ENCODE results near the gene RCSD1. TPM values are rescaled to one million over a fixed set of nuclear protein-coding genes. Genes with fewer than 3 reads are reported as not detected.
A peak's percentile ranks its signal among the peaks of the same experiment; 100 is the strongest.

The RCSD1 gene
- total RNA-seq, 1 donor, result 64.1 TPM

DNA sequence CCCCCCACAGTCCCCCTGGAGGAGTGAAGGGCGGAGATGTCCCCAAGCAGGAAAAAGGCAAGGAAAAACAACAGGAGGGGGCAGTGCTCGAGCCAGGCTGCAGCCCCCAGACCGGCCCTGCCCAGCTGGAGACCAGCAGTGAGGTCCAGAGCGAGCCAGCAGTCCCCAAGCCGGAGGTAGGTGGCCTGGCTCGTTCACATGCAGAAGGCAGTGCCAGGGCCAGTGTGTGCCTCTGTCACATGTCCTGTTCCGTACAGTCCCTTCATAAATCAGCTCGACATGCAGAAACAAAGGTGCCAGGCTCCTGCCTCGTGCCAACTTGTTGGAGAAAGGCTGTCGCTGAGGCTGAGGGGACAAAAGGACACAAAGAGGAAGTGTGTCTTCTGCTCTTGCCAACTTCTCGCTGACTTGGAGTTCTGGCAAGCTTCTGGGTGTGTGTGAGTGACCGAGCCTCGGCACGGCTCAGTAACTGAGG, 67.7 kb downstream of the RCSD1 start:
- Histone ChIP-seq H3K4me3 (ENCODE audit: low read length) (no peak overlapping the region), H3K9me3 (ENCODE audit: low read depth, low read length) (no peaks in the 10 kb centered on the region)

DNA sequence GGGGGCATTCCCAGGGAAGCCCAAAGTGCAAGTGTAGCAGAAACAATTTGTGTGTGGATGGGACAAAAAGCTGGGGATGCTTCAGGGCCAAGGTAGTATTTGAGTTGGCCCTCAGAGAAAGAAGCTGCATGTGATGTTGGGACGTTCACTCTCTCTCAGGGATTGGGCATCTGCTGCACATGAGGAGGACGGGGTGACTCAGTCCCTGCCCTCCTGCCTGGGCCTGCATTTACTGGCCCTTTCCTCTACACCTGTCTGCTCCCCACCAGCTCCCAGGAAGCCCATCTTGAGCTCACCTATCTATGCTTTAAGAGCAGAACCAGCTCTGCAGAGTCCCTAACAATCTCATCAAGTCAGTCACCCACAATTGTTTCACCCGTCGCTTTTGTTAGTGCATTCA, 68.3 kb downstream of the RCSD1 start:
- peaks cover 14% of the 10 kb centered on the region for H3K4me1 ChIP-seq (ENCODE audit: insufficient read depth, low read length)
- H3K9me3 ChIP-seq (ENCODE audit: low read depth, low read length), result no peaks in the 10 kb centered on the region
- H3K27me3 ChIP-seq (ENCODE audit: insufficient read depth, low read length), result no peaks in the 10 kb centered on the region
- no peak overlapping the region for H3K4me3 ChIP-seq (ENCODE audit: low read length)

More for the DNA sequence above, 67.7 kb downstream of the RCSD1 start:
- Histone ChIP-seq H3K27me3 (ENCODE audit: insufficient read depth, low read length) (no peaks in the 10 kb centered on the region), H3K4me1 (ENCODE audit: insufficient read depth, low read length) (peaks cover 14% of the 10 kb centered on the region)

DNA sequence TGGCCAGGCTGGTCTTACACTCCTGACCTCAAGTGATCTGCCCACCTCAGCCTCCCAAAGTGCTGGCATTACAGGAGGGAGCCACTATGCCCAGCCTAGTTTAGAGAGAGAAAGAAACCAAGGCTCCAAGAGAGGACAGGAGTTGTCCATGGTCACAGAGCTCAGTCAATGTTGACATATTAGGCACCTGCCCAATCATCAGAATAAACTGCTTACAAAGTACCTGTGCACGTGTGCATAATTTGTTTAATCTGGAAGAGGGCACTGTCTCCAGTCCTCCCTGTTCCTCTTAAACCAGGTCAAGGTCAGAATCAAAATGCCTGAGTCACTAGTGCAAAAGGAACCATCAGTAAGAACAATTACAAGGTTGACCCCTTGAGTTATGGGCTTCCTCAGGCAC, 71.5 kb downstream of the RCSD1 start:
- H3K4me1 ChIP-seq (ENCODE audit: insufficient read depth, low read length), result peaks cover 6% of the 10 kb centered on the region
- no peaks in the 10 kb centered on the region for H3K9me3 ChIP-seq (ENCODE audit: low read depth, low read length)

GRCh38 chr1:167703557-167703956, 73.5 kb downstream of the RCSD1 start:
- H3K4me3 ChIP-seq (ENCODE audit: low read length), result no peak overlapping the region
- H3K27me3 ChIP-seq (ENCODE audit: insufficient read depth, low read length), result no peaks in the 10 kb centered on the region
- H3K9me3 ChIP-seq (ENCODE audit: low read depth, low read length), result no peaks in the 10 kb centered on the region
- H3K4me1 ChIP-seq (ENCODE audit: insufficient read depth, low read length), result peaks cover 15% of the 10 kb centered on the region

More for the DNA sequence above, 71.5 kb downstream of the RCSD1 start:
- no peaks in the 10 kb centered on the region for H3K27me3 ChIP-seq (ENCODE audit: insufficient read depth, low read length)
- H3K4me3 ChIP-seq (ENCODE audit: low read length), result no peak overlapping the region

DNA sequence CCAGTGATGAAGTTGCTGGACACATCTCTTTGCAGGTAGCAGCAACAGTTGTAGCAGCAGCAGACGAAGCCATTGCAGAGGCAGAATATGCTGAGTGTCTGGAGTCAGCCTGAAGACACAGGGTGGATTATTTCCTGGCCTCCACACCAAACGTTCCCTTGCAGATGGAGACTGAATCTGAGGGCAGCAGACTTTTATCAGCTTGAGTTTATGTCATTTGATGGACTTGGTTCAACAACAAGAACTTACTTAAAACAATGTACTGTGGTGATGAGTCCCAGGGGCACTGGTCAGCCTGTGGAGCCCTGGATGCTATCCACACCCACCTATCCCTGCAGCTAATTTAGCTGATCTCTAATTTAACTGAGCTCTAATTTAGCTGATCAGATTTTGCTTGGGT, 74.7 kb downstream of the RCSD1 start:
- Histone ChIP-seq H3K4me1 (ENCODE audit: insufficient read depth, low read length) (peaks cover 24% of the 10 kb centered on the region), H3K4me3 (ENCODE audit: low read length) (no peak overlapping the region), H3K9me3 (ENCODE audit: low read depth, low read length) (no peaks in the 10 kb centered on the region), H3K27me3 (ENCODE audit: insufficient read depth, low read length) (no peaks in the 10 kb centered on the region)

DNA sequence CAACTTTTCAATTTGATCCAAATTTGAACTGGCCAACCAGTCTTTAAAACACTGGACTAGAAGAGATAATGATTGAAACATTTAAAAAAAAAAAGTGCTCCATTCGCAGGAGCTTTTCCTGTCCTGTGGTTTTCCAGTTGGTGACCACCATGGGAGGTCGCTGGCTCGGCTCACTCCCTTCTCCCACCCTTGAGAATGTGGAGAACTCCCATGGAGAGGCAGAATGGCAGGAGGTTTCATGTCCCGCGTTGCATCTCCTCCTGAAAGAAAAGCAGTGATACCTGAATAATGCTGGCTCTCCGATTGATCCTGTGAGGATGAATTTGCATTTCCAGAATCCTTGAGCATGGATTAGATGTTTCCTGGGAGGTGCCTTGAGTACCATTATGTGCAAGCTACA, 75.2 kb downstream of the RCSD1 start:
- no peak overlapping the region for H3K4me3 ChIP-seq (ENCODE audit: low read length)
- no peaks in the 10 kb centered on the region for H3K27me3 ChIP-seq (ENCODE audit: insufficient read depth, low read length)
- H3K4me1 ChIP-seq (ENCODE audit: insufficient read depth, low read length), result peaks cover 24% of the 10 kb centered on the region
- no peaks in the 10 kb centered on the region for H3K9me3 ChIP-seq (ENCODE audit: low read depth, low read length)

- Histone ChIP-seq H3K4me3 (ENCODE audit: low read length) (no peak overlapping the region), H3K9me3 (ENCODE audit: low read depth, low read length) (no peaks in the 10 kb centered on the region), H3K27me3 (ENCODE audit: insufficient read depth, low read length) (no peaks in the 10 kb centered on the region), H3K4me1 (ENCODE audit: insufficient read depth, low read length) (peaks cover 24% of the 10 kb centered on the region)
These were observed 76.3 kb downstream of the RCSD1 start for GRCh38 chr1:167706363-167706762.

GRCh38 chr1:167706931-167707877, 77.2 kb downstream of the RCSD1 start:
- Histone ChIP-seq H3K4me3 (ENCODE audit: low read length) (no peak overlapping the region), H3K4me1 (ENCODE audit: insufficient read depth, low read length) (peaks cover 24% of the 10 kb centered on the region), H3K27me3 (ENCODE audit: insufficient read depth, low read length) (no peaks in the 10 kb centered on the region), H3K9me3 (ENCODE audit: low read depth, low read length) (no peaks in the 10 kb centered on the region)

GRCh38 chr1:167707942-167708341, 77.9 kb downstream of the RCSD1 start:
- H3K4me1 ChIP-seq (ENCODE audit: insufficient read depth, low read length), result peaks cover 25% of the 10 kb centered on the region
- no peaks in the 10 kb centered on the region for H3K27me3 ChIP-seq (ENCODE audit: insufficient read depth, low read length)
- no peak overlapping the region for H3K4me3 ChIP-seq (ENCODE audit: low read length)
- no peaks in the 10 kb centered on the region for H3K9me3 ChIP-seq (ENCODE audit: low read depth, low read length)

DNA sequence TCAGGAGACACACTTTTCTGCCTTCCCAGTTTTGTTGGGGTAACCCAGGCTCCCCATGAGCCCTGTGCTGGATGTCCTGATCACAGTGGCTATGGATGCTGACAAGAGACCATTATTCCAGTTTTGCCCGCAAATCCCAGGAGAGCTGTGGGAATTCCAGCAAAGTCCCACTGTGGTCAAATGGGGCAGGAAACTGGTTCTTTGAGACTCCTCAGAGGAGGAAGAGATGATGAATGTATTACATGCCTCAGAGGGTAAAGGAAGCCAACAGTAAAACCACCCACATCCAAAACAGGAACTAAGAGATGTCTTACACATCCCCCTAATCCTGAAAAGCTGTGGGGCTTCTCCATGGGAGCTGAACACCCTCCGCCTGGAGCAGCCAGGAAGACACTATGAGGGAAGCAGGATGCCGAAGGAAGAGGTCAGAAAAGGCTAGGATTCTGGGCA, 78.9 kb downstream of the RCSD1 start:
- no peaks in the 10 kb centered on the region for H3K27me3 ChIP-seq (ENCODE audit: insufficient read depth, low read length)
- no peaks in the 10 kb centered on the region for H3K9me3 ChIP-seq (ENCODE audit: low read depth, low read length)
- peaks cover 35% of the 10 kb centered on the region for H3K4me1 ChIP-seq (ENCODE audit: insufficient read depth, low read length)
- H3K4me3 ChIP-seq (ENCODE audit: low read length), result no peak overlapping the region

GRCh38 chr1:167710836-167711235, 80.8 kb downstream of the RCSD1 start:
- no peaks in the 10 kb centered on the region for H3K27me3 ChIP-seq (ENCODE audit: insufficient read depth, low read length)
- H3K9me3 ChIP-seq (ENCODE audit: low read depth, low read length), result no peaks in the 10 kb centered on the region
- H3K4me3 ChIP-seq (ENCODE audit: low read length), result no peak overlapping the region
- H3K4me1 ChIP-seq (ENCODE audit: insufficient read depth, low read length), result peaks cover 49% of the 10 kb centered on the region

GRCh38 chr1:167711797-167712196, 81.8 kb downstream of the RCSD1 start:
- H3K9me3 ChIP-seq (ENCODE audit: low read depth, low read length), result no peaks in the 10 kb centered on the region
- no peaks in the 10 kb centered on the region for H3K27me3 ChIP-seq (ENCODE audit: insufficient read depth, low read length)
- peaks cover 55% of the 10 kb centered on the region for H3K4me1 ChIP-seq (ENCODE audit: insufficient read depth, low read length)
- no peak overlapping the region for H3K4me3 ChIP-seq (ENCODE audit: low read length)

- Histone ChIP-seq H3K27me3 (ENCODE audit: insufficient read depth, low read length) (no peaks in the 10 kb centered on the region), H3K9me3 (ENCODE audit: low read depth, low read length) (no peaks in the 10 kb centered on the region), H3K4me3 (ENCODE audit: low read length) (peak overlapping the region; percentile 79), H3K4me1 (ENCODE audit: insufficient read depth, low read length) (peaks cover 42% of the 10 kb centered on the region)
These were observed 83.5 kb downstream of the RCSD1 start for GRCh38 chr1:167713330-167714081.

- Histone ChIP-seq H3K4me1 (ENCODE audit: insufficient read depth, low read length) (peaks cover 39% of the 10 kb centered on the region), H3K27me3 (ENCODE audit: insufficient read depth, low read length) (no peaks in the 10 kb centered on the region), H3K9me3 (ENCODE audit: low read depth, low read length) (no peaks in the 10 kb centered on the region), H3K4me3 (ENCODE audit: low read length) (peak overlapping the region; percentile 79)
These were observed 84.0 kb downstream of the RCSD1 start for GRCh38 chr1:167714098-167714438.

DNA sequence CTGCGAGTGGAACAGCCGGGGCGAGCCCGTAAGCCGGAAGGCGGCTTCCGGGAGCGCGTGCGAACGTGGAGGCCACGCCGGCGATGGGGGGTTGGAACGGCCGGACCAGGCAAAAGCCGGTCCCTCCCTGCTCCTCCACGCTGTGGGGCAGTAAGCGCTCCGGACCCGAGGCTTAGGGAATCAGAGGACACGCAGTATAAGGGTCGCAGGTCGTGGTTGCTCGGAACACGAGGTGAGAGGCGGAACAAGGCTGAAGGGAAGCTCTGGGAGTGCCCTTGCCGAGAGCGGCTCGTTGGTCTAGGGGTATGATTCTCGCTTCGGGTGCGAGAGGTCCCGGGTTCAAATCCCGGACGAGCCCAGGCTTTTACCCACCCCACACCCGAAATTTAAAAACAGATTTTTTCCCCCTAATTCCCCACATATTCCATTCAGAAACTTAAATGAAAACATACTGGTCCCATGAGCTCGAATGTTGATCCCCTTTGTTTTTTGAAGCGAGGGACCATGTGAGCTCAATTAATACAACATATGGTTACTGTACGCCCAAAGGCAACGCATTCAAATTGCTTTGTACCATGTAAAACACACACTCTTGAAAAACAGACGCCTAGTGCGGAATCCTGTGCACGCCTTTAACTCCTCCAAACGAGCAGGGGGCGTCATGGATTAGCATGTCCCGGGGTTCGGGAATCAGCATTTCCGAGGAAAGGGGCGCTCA, 84.6 kb downstream of the RCSD1 start:
- Histone ChIP-seq H3K4me3 (ENCODE audit: low read length) (peak overlapping the region; percentile 79), H3K27me3 (ENCODE audit: insufficient read depth, low read length) (no peaks in the 10 kb centered on the region), H3K9me3 (ENCODE audit: low read depth, low read length) (no peaks in the 10 kb centered on the region), H3K4me1 (ENCODE audit: insufficient read depth, low read length) (peaks cover 39% of the 10 kb centered on the region)
